HG02759 (cell line): ENCODE data around the gene ADAMTS4.
A peak's percentile ranks its signal among the peaks of the same experiment; 100 is the strongest.

Experiments
- ATAC-seq: cut with Tn5 transposase; IDR thresholded peaks from one replicate; pipeline ENCODE4 v1.9.1; 2021; ENCODE audit warnings: mild to moderate bottlenecking, moderate library complexity; ENCODE audit not compliant: unreplicated experiment

The ADAMTS4 gene

DNA sequence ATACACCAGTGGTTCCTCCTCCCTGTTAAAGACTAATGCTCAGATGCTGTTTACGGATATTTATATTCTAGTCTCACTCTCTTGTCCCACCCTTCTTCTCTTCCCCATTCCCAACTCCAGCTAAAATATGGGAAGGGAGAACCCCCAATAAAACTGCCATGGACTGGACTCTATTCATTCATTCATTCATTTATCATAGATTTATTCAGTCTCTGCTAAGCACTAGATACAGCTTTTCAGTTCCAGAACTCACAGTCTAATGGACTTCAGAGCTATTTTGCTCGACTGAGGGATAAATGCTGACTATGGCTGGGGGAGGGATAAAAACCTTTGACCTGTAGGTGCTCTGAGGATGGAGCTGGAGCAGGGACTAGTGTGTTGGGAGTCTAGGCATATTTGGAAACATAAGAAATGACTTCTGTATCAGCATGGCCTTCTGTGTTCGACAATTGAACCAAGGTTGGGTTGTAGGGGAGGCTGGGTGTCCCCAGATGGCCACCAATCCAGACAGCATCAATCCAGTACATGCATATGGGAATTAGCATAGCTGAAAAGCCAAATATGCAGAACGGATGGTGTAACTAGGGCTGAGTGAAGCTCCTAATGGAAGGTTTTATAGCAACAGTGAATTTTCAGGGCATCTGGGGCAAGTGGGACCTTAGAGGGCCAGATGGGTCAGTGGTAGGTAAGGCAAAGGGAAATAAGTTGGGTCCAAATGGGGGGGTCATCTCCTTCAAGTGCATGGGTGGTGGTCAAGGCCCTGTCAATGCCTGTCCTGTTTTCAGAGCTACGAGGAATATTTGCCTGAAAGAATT lies 20.4 kb upstream of the ADAMTS4 start:
- no peak for ATAC-seq

DNA sequence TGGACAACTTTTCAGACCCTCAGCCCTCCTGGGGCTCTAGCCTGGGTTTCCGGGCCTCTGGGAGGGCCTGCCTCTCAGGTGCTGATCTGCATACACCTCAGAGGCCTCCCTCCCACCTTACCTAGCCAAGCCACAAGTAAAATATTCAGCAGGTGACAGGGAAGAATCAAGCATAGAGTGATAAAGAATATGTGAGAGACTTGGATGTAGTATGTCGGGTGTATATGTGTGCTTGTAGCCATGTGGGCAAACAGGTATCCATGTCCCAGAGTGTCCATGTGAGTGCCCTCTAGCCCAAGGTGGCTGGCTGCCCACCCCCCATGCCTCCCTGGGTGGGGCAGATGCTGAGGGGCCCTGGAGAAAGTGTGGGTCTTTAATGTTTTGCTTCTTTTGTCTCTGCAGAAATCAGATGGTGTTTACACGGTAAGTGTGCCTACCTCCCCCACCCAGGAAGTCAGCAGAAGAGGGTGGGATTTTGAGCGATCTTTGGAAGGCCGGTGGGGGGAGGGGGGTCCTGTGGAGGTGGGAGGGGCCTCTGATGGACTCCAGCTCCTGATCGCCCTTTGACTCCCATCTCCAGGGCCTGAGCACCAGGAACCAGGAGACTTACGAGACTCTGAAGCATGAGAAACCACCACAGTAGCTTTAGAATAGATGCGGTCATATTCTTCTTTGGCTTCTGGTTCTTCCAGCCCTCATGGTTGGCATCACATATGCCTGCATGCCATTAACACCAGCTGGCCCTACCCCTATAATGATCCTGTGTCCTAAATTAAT lies 19.6 kb upstream of the ADAMTS4 start:
- ATAC-seq: no peak

DNA sequence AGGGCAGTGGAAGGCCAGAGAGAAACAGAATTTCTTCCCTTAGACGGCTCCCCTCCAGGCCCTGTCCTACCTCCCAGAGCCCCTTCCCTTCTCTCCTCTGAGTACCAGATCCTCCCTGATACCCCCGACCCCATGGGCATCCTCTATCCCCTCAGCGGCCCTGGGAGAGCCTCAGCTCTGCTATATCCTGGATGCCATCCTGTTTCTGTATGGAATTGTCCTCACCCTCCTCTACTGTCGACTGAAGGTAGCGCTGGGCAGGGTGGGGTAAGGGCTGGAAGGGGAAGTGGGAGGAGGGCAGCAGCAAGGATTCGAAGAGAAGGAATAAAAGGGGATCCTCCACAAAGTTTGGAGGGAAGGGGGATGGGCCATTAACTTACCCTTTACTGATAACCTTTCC lies 19.0 kb upstream of the ADAMTS4 start:
- no peak for ATAC-seq

DNA sequence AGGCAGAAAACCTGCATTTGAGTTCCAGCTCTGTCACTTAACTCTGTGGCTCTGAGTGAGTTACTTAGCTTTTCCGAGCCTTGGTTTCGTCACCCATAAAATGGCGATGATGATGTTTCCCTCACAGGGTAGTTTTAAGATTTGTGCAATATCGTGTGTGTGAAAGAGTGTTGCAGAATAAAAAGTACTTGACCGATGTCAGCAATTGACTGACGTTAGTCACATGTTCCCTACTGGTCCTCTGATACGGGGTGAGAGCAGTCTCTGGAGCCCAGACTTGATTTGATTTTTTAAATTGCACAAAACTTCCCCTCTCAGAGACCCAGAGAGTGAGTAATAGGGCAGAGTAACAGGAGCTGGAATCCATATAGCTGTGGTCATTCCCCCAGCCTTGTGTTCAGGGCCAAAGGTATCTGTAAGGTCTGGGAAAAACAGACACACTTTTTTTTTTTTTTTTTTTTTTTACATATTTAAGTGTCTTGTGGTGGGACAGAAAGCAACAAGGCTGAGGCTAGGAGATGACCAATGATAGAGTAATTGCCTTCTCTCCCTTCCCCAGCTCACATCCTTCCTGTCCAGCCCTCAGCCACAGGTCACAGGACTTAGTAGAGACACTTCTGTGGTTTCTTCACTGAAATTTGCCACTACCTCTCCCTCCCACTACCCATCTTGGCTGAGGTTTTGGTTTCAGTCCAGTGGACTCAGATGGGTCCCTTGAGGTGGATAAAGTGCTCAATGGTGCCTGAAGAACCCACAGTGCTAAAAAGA lies 18.3 kb upstream of the ADAMTS4 start:
- peak; percentile 92 for ATAC-seq

DNA sequence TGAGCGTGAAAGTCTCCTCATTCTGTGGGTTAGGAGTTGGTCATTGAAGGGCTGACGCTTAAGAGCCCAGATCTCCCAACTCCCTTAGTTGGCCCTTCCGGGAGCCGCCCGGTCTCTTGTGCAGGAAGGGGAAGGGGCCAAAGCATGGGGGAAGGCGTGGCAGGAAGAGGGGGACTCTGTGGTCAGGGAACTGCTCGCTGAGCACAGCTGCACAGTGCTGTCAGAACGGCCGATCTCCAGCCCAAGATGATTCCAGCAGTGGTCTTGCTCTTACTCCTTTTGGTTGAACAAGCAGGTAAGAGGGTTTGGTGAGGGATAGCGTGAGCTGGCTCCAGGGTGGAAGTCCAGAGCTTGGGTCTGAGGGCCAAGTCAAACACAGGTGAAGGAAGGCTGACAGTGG lies 16.2 kb upstream of the ADAMTS4 start, which contains the start of gene FCER1G:
FCER1G (plus strand) TSS at position 220 of the 400 bp plus-strand sequence; CDS start at position 247, 27 bp downstream.
- no peak for ATAC-seq

DNA sequence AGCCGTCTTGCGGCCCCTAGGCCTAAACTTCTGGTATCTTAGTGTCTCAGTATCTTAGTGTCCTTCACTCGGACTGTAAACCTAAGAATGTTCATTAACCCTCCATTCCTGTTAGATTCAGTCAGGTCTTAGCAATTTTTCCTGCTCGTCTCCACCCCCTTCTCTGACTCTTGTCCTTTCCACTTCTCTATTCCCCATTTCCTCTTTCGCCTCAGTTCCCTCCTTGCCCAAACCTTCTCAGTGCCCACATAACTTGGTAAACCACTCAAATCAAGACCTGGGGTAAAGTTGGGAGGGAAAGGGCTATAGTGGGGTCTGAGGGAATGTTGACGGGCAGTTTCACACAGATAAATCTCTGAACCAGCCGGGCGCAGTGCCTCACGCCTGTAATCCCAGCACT lies 15.5 kb upstream of the ADAMTS4 start:
- no peak for ATAC-seq

DNA sequence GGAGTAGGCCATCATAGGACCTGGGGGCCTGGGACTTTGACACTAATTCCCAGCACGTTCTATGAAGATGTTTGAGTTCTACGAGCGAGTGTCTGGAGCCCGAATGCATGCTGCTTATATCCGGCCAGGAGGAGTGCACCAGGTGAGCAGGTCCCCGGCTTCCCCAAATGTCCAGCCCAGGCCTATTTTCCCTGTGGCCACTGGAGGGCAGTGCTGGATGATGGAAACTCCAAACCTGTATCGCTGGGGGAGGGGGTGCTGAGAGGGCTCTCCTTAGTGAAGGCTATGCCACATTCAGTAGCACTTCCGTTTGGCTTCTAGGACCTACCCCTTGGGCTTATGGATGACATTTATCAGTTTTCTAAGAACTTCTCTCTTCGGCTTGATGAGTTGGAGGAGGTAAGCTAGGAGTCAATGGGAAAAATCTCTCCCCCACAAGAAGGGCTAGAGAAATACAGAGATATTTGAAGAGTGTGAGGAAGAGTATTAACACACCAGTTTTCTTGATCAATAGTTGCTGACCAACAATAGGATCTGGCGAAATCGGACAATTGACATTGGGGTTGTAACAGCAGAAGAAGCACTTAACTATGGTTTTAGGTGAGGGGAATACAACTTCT lies 11.0 kb upstream of the ADAMTS4 start:
- ATAC-seq: peak; percentile 53

DNA sequence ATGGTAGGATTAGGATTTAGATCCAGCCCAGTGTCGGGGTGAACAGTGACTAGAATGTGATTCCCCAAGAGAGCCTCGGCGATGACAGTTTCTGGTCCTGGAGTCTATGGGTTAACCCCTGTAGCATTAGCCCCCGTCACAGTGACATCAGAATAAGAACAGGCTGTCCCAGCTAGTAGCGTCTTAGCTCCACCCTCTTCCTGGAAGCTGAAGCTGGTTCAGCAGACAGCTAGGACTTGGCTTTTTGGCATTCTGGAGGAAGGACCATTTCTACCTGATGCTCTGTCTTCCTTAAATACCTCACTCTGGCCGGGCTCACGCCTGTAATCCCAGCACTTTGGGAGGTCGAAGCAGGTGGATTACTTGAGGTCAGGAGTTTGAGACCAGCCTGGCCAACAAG lies 8.3 kb upstream of the ADAMTS4 start:
- no peak for ATAC-seq

DNA sequence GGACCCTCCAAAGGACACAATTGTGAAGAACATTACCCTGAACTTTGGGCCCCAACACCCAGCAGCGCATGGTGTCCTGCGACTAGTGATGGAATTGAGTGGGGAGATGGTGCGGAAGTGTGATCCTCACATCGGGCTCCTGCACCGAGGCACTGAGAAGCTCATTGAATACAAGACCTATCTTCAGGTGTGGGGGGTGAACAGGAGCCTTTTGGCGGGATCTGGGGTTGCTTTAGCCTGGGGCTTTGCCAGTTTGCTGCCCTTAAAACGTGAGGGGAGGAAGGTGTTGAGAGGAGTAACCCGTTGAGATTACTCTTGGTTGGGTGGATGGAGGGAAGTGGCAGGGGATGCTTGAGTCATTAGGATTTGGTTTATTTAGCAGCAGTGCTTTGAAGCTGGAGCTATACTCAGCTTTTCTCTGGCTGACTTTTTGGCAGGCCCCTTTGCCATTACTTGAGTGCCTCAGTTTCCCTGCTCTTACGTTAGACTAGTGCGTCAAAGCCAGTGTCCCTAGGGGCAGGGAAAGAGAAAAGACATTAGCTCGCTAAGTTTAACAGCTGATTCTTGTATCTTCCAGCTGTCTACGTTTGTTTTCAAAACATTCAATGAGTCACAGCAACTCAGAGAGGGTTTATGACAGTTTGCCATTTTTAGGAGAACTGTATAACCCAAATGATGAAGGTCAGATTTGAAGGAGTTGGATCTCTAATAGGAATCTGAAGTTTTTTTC lies 7.7 kb upstream of the ADAMTS4 start:
- ATAC-seq: no peak

DNA sequence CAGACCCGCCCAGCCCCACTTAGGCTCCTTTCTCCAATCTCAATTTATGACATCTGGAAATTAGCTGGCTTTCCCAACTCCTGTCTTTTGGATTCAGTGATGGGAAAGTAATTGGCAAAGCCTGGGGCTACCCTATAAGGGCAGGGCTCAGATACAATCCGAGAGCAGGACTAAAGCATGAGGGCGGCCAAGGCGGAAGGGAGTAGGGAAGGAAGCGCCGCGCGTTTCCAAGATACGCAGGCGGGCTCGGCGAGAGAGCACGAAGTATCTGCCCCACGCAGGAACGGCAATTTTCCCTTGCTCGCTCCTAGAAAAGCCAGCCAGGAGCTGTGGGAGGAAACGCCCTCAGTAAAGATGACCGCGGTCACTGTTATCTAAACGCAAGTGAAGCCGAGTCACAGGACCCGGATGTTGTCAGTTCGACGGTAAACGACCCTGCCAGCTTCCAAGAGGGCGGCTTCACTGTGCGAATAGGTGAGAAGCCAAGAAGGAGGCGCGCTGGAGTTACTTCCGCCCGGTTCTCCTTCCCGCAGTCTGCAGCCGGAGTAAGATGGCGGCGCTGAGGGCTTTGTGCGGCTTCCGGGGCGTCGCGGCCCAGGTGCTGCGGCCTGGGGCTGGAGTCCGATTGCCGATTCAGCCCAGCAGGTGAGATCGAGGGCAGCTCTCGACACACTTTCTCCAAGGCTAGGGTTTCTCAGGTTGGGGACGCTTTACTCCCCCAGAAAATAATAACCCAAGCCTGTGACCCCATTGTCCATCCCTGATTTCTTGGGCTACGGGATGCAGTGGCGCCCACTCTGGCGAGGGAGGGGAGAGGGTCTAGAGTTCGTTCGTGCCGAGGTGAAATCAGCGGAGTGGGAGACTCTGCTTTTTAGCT lies 3.2 kb upstream of the ADAMTS4 start, which contains the start of gene NDUFS2:
NDUFS2 (plus strand) TSS at position 532 of the 877 bp plus-strand sequence; CDS start at position 551, 19 bp downstream.
- ATAC-seq: peak; percentile 97

DNA sequence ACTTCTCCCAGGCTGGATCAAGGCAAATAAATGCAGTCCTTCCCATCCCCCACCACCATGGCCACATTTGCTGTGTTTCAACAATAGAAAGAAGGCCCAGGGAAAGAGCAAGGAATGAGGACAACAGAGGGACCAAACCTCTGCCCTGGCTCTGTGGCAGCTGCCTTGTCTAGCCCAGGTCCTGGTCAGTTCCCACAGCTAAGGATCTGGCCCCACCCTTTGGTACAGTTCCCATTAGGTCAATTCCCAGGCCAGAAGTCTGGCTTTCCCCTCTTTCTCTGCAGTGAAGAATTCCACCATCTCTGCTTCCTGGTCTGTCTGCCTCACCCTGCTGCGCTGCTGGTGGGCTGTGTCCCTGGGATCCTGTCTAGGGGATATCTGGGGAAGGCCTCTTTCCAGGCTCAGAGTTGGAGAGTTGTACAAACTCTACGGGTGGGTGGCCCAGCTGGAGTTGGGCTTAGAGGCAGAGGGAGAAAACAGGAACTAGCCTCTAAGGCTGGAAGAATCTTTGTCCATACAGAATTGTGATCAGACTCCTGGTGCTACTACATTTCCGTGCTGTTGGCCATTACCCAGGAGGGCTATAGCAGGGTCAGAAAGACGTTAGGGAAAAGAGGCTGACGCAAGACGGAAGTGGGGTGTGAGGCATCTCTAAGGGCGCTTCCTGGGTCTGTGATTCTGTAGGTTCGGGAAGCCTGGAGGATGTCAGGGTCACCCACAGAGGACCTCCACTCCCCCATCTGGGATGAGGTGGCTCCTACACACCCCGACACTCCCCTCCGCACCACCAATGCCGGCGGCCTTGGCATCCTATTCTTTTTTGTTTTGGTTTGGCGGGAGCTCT lies 2.4 kb upstream of the ADAMTS4 start:
- no peak for ATAC-seq

DNA sequence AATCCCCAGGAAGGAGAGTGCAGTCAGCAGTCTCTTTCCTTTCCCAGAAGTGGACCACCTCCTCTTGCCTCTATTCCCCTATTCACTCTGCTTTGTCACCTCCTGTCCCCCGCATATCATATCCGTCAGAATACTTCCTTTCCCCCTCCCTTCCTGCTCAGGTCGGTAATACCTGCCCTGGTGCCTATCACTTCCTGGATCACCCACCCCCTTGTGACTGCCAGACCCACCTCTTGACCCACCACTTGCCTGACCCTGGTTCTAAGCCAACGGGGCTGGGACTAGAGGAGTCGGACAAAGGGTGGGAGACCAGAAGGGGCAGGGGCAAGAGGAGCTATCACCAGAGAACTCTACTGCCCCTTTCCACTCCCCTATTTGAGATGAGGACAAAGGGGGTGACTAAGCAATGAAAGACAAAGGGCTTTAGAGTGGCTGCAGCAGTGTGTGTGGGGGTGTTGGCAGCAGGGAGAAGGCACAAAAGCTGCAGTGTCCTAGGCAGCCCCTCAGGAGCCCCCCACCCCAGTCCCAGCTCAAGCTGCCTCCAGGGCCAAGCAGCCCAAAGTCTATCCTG lies 1.7 kb upstream of the ADAMTS4 start:
- ATAC-seq: no peak

DNA sequence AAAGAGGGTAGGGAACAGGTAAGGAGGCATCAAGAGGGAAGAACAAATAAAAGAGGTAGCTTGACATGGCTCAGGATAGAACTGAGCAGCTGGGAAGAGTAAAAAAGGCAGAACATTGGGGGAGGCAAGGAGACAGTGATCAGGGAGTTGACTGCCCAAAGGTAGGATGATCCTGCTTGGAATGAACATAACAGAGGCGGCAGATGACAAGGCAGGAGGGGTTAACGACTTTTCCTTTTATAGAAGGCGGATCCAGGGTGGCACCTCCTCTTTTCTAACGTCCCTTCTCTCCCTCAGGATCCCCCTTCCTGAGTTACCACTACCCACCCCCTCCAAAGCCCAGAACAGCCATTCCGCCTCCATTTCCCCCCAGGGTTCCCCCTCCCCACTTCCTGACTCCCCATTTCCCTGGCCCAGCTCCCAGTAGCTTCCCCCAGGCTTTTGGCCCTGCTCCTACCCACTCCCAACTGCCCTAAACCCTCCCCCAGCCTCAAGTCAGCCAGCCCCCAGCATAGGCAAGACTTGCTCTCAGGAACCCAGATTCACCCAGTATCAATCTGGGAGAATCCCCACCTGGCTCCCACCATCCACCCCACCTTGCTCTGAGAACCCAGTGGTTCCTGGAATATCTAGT lies 769 bp upstream of the ADAMTS4 start:
- no peak for ATAC-seq

DNA sequence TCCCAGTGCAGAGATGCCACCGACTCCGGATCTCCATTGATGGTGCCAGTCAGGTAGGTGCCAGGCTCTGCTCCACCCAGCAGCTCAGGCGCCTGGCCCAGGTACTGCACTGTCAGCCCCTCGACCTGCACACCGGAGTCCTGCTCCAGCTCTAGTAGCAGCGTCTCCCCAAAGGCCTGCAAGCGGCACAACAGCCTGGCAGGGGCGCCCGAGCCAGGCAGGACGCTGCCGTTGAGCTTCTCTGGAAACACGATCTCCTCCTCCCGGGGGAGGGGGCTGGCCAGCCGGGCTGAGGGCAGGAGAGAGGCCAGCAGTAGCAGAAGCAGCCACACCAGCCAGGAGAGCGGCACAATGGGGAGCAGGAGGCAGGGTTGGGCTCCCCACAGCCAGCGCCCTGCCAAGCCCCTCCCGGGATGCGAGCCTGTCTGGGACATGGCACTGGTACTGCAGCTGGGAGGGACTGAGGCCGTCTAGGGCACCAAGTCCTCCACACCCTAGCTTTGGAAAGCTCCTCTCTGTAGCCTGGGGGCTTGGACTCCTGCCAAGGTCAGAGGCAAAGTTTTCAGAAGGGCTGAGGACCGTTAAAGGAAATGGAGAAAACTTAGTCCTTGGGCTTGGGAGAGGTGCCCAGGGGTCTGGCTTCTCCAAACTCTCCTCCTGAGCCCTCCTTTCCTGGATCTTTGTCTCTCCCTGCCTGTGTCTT lies 509 bp downstream of the ADAMTS4 start:
- ATAC-seq: no peak

DNA sequence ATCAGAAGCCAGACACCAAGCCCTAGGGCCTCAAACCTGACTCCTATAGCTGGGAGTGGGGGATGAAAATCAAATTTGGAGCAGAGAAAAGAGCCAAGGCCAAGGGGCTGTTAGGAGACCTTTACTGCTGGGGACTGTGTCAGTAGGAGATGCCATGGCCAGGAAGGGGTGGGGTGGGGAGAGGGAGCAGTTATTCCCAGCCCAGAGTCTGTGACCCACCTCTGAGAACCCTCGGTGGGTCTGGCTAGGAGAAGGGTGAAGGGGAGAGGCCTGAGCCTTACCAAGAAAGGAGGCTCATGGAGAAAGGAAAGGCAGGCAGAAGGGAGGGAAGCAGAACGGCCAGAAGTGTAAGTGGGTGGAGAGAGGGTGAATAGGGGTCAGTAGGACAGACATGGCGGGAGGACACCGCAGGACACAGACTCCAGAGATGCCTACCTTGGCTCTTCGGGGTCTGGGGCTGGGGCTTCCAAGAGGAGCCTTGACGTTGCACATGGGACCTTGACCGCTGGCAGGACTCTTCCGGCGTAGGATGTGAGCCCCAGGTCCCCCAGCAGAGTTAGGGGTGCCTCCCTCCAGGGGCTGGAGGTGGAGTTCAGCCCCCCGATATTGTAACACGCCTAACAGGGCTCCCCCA lies 1.2 kb downstream of the ADAMTS4 start:
- no peak for ATAC-seq
